Panc1 (cell line): ENCODE results near the gene CDK5RAP2. TPM values are rescaled to one million over a fixed set of nuclear protein-coding genes. Genes with fewer than 3 reads are reported as not detected.

ENCODE experiments used
- ATAC-seq: fragments of 200-7000 bp; cut with Tn5 transposase; 2 replicates; pipeline ENCODE4 v1.9.1; 2020; ENCODE audit warnings: mild to moderate bottlenecking, moderate library complexity
- BruUV-seq: library from RNA; stranded (reverse); fragments of 400-500 nt; replicated peaks from 2 replicates; lab custom pipeline; 2021; lab: Mats Ljungman, UMichigan
- CTCF ChIA-PET: fragments of 300-600 bp; sonication (Branson Sonifier 250); formaldehyde crosslinking; loops from one replicate; lab custom pipeline; 2022; ENCODE audit warnings: antibody characterized with exemption; lab: Charles Lee
- POLR2A ChIA-PET: fragments of 300-600 bp; sonication (Branson Sonifier 250); formaldehyde crosslinking; loops from one replicate; lab custom pipeline; 2022; ENCODE audit warnings: antibody characterized with exemption; lab: Charles Lee
- DNase-seq: peaks from one replicate; pipeline ENCODE4 v3.0.0-alpha.2; 2010; ENCODE audit warnings: low read depth, low spot score
- H3K27ac ChIP-seq: 2 replicates; pipeline ENCODE4 v1.5.1; 2011; ENCODE audit warnings: mild to moderate bottlenecking, low read length, inconsistent platforms
- H3K27me3 ChIP-seq: fragments of 200-500 bp; sonication (Bioruptor generic); 2 replicates; pipeline ENCODE4 v1.6.0; 2014; ENCODE audit warnings: low read length, inconsistent platforms; ENCODE audit not compliant: control insufficient read depth, insufficient read depth
- H3K36me3 ChIP-seq: fragments of 200-500 bp; sonication (Bioruptor generic); 2 replicates; pipeline ENCODE4 v1.5.1; 2014; ENCODE audit warnings: inconsistent platforms, mild to moderate bottlenecking, low read length, moderate library complexity; ENCODE audit not compliant: control insufficient read depth, insufficient read depth
- H3K4me1 ChIP-seq: 2 replicates; pipeline ENCODE4 v1.5.1; 2011; ENCODE audit warnings: inconsistent platforms, mild to moderate bottlenecking, low read length, moderate library complexity; ENCODE audit not compliant: control insufficient read depth, insufficient read depth
- H3K4me3 ChIP-seq, 2 experiments: 2 replicates each; pipeline ENCODE4 v1.5.1; 2011 to 2012; ENCODE audit warnings: low read depth in 2 of 2, low read length in 2 of 2, mild to moderate bottlenecking in 2 of 2, inconsistent platforms in 1 of 2, moderate library complexity in 1 of 2
- H3K9me3 ChIP-seq: fragments of 200-500 bp; sonication (Bioruptor generic); 2 replicates; pipeline ENCODE4 v1.5.1; 2014; ENCODE audit warnings: low read depth, mild to moderate bottlenecking, inconsistent platforms, low read length, moderate library complexity; ENCODE audit not compliant: control insufficient read depth, insufficient read depth
- CTCF ChIP-seq: fragments of 450-650 bp; IDR thresholded peaks from 2 replicates; pipeline ENCODE4 v1.5.1; 2017; ENCODE audit warnings: mild to moderate bottlenecking
- REST ChIP-seq, 2 experiments: IDR thresholded peaks; 2 replicates each; pipeline ENCODE4 v1.6.1; 2011 to 2012; ENCODE audit warnings: low read depth in 2 of 2, control low read depth in 1 of 2, low read length in 1 of 2, mild to moderate bottlenecking in 1 of 2, moderate library complexity in 1 of 2; ENCODE audit not compliant: insufficient read depth in 1 of 2
- SIN3A ChIP-seq: IDR thresholded peaks from 2 replicates; pipeline ENCODE4 v1.6.1; 2012; ENCODE audit warnings: low read depth, mild to moderate bottlenecking, low read length, moderate library complexity, borderline replicate concordance; ENCODE audit not compliant: insufficient read depth
- TCF7L2 ChIP-seq: IDR thresholded peaks from 2 replicates; pipeline ENCODE4 v1.6.1; 2011; ENCODE audit warnings: mild to moderate bottlenecking, low read depth, low read length, inconsistent platforms
- in situ Hi-C: cut with HindIII; loops from 2 replicates; pipeline ENCODE4 v1.10.0; 2016; ENCODE audit warnings: low sequenced_read_pairs, low pct_unique_long_range_greater_than_20kb
- intact Hi-C: fragments of 100-400 bp; cut with micrococcal nuclease; formaldehyde crosslinking; loops from one replicate; pipeline ENCODE4 v1.10.0; 2022; ENCODE audit not compliant: unreplicated experiment
- total RNA-seq: library from RNA; stranded (reverse); gene quantifications from one replicate; pipeline ENCODE4 v1.2.1, GENCODE V29; 2021; ENCODE audit not compliant: unreplicated experiment

The CDK5RAP2 gene
- total RNA-seq, 1 experiment from 2014 or later, result 47.7 TPM

- in situ Hi-C loops (no loop called here), intact Hi-C loops (loop anchor here (5.0 kb wide), 1 partner anchor 92 kb away; the partner anchor contains the start of gene MEGF9)
- Histone ChIP-seq H3K4me1 (no peaks in the 10 kb centered on the region), H3K4me3 (no peak overlapping the region), H3K9me3 (no peaks in the 10 kb centered on the region), H3K27ac (no peak overlapping the region), H3K27me3 (no peaks in the 10 kb centered on the region), H3K36me3 (no peaks in the 10 kb centered on the region)
- DNase-seq (no peak), ATAC-seq (peak; percentile 92)
- TF ChIP-seq REST (IDR thresholded peaks at IDR 0.05; ENCODE audit: insufficient read depth in 1 of 2, low read depth in 2 of 2, low read length in 1 of 2) (no peak), CTCF (peak; percentile 74; the same call in 1 of the 2 replicates)
- ChIA-PET POLR2A (no interaction called here), CTCF (interaction anchor here (0.6 kb wide), 2 partner anchors 11 to 135 kb away, joined by 3 to 5 read pairs; no protein-coding TSS in a partner anchor)
- no TSS peak for BruUV-seq
Observed at GRCh38 chr9:120619751-120620655, 40.0 kb upstream of the CDK5RAP2 start.

- no peaks in the 10 kb centered on the region for H3K4me1 ChIP-seq
- no peak for TF ChIP-seq TCF7L2
- no peak for TF ChIP-seq SIN3A
- no peak for TF ChIP-seq REST (IDR thresholded peaks at IDR 0.05; ENCODE audit: insufficient read depth in 1 of 2, low read depth in 2 of 2, low read length in 1 of 2)
- intact Hi-C loops (loop anchor here (5.0 kb wide), 1 partner anchor 95 kb away; the partner anchor contains the start of gene MEGF9), in situ Hi-C loops (no loop called here)
- BruUV-seq, result no TSS peak
- no peak overlapping the region for H3K4me3 ChIP-seq
- ATAC-seq (no peak), DNase-seq (no peak)
- no peaks in the 10 kb centered on the region for H3K27me3 ChIP-seq
- no peak overlapping the region for H3K27ac ChIP-seq
- H3K9me3 ChIP-seq, result no peaks in the 10 kb centered on the region
- H3K36me3 ChIP-seq, result no peaks in the 10 kb centered on the region
- POLR2A ChIA-PET, result no interaction called here
- CTCF ChIA-PET, result interaction anchor here (0.6 to 0.8 kb wide), 3 partner anchors 10 to 132 kb away, joined by 3 to 4 read pairs (median 3); no protein-coding TSS in a partner anchor
Observed at GRCh38 chr9:120616966-120617935, 37.3 kb upstream of the CDK5RAP2 start.
